DND-41 (cell line): Measurements from ENCODE around the gene GLP2R.

ENCODE experiments used
- ATAC-seq: fragments of 200-7000 bp; cut with Tn5 transposase; 3 replicates; pipeline ENCODE4 v1.9.1; 2021; ENCODE audit warnings: low read depth; ENCODE audit not compliant: insufficient read depth
- DNase-seq: peaks from one replicate; pipeline ENCODE4 v3.0.0-alpha.2; 2020
- H2AFZ ChIP-seq: 2 replicates; pipeline ENCODE4 v1.6.0; 2012; ENCODE audit warnings: low read depth, low read length
- H3K27ac ChIP-seq: 2 replicates; pipeline ENCODE4 v1.5.1; 2012; ENCODE audit warnings: low read length, inconsistent platforms
- H3K27me3 ChIP-seq: fragments of 200-600 bp; sonication (generic); 2 replicates; pipeline ENCODE4 v1.6.0; 2012; ENCODE audit warnings: low read length, mild to moderate bottlenecking, inconsistent platforms; ENCODE audit not compliant: insufficient read depth, poor library complexity
- H3K36me3 ChIP-seq: 2 replicates; pipeline ENCODE4 v1.5.1; 2012; ENCODE audit warnings: low read length, inconsistent platforms; ENCODE audit not compliant: insufficient read depth
- H3K4me1 ChIP-seq: 2 replicates; pipeline ENCODE4 v1.5.1; 2012; ENCODE audit warnings: mild to moderate bottlenecking, low read length; ENCODE audit not compliant: insufficient read depth
- H3K4me2 ChIP-seq: 2 replicates; pipeline ENCODE4 v1.6.0; 2012; ENCODE audit warnings: mild to moderate bottlenecking, moderate library complexity, low read length, inconsistent platforms; ENCODE audit not compliant: insufficient read depth
- H3K4me3 ChIP-seq, 2 experiments: fragments of 200-600 bp in 1 of 2; shearing (Covaris generic) in 1 of 2; 2 replicates each; pipeline ENCODE4 v1.5.1; 2012 to 2016; ENCODE audit warnings: inconsistent platforms in 2 of 2, low read length in 2 of 2, mild to moderate bottlenecking in 2 of 2, low read depth in 1 of 2, moderate library complexity in 1 of 2
- H3K79me2 ChIP-seq: 2 replicates; pipeline ENCODE4 v1.6.0; 2012; ENCODE audit warnings: low read length, inconsistent platforms; ENCODE audit not compliant: insufficient read depth
- H3K9ac ChIP-seq: 2 replicates; pipeline ENCODE4 v1.6.0; 2012; ENCODE audit warnings: low read depth, mild to moderate bottlenecking, inconsistent platforms, low read length, moderate library complexity
- H3K9me3 ChIP-seq: 2 replicates; pipeline ENCODE4 v1.5.1; 2012; ENCODE audit warnings: low read length, moderate library complexity, mild to moderate bottlenecking, inconsistent platforms; ENCODE audit not compliant: insufficient read depth, severe bottlenecking
- H4K20me1 ChIP-seq: 2 replicates; pipeline ENCODE4 v1.6.0; 2012; ENCODE audit warnings: low read length; ENCODE audit not compliant: insufficient read depth
- EZH2 ChIP-seq: IDR thresholded peaks from 3 replicates; pipeline ENCODE4 v1.6.1; 2012; ENCODE audit warnings: borderline replicate concordance, low read depth, mild to moderate bottlenecking, moderate library complexity, low read length, inconsistent platforms; ENCODE audit not compliant: severe bottlenecking
- TF ChIP-seq, protein P1 (sequence below): IDR thresholded peaks from 2 replicates; pipeline ENCODE4 v1.5.1; 2012; ENCODE audit warnings: borderline replicate concordance, low read length, moderate library complexity, mild to moderate bottlenecking; ENCODE audit not compliant: poor library complexity, severe bottlenecking; ENCODE audit errors: extremely low read depth

The GLP2R gene

DNA sequence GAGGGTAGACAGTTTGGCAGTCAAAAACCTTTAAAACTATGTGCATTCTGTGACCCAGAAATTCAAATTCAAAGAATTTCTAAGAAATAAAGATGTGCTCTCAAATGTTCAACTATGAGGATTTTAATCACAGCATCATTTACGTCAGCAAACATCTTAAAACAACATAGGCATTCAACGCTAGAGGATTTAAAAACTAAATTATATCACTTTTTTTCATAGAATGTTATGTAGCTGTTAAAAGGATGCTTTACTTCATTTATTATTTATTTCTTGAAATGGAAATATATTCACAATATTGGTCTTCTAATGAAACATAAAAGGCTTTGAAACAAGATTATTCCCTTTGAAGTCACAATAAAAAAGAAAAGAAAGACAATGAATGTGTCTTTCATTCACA is 3.6 kb downstream of the GLP2R start:
- Histone ChIP-seq H3K4me3 (no peak overlapping the region), H2AFZ (no peak overlapping the region), H3K4me1 (no peaks in the 10 kb centered on the region), H3K27ac (no peak overlapping the region), H3K4me2 (no peak overlapping the region), H3K9ac (no peak overlapping the region), H4K20me1 (no peaks in the 10 kb centered on the region), H3K27me3 (peaks cover 4% of the 10 kb centered on the region), H3K79me2 (no peaks in the 10 kb centered on the region), H3K9me3 (no peaks in the 10 kb centered on the region), H3K36me3 (no peaks in the 10 kb centered on the region)
- no peak for DNase-seq
- TF ChIP-seq, protein P1, sequence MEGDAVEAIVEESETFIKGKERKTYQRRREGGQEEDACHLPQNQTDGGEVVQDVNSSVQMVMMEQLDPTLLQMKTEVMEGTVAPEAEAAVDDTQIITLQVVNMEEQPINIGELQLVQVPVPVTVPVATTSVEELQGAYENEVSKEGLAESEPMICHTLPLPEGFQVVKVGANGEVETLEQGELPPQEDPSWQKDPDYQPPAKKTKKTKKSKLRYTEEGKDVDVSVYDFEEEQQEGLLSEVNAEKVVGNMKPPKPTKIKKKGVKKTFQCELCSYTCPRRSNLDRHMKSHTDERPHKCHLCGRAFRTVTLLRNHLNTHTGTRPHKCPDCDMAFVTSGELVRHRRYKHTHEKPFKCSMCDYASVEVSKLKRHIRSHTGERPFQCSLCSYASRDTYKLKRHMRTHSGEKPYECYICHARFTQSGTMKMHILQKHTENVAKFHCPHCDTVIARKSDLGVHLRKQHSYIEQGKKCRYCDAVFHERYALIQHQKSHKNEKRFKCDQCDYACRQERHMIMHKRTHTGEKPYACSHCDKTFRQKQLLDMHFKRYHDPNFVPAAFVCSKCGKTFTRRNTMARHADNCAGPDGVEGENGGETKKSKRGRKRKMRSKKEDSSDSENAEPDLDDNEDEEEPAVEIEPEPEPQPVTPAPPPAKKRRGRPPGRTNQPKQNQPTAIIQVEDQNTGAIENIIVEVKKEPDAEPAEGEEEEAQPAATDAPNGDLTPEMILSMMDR = no peak
- no peak for TF ChIP-seq EZH2
- no peak for ATAC-seq

DNA sequence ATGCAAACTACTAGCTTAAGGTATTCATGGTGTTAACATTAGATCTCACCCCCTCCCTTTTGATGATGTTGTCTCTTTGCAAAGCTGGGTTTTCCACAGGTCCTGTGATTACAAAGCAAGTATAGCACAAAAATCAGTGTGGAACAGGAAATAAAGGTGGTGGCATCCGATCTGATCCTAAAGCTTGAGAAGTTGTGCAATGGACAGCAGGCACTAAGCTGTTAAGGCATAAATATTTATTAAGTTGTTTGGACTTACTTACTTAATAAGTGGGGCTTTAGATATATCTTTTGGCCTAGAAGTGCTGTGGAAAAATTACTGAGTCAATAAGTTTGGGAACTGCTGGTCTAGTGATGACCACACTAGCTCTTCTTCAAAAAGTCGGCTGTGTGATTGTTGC is 5.0 kb downstream of the GLP2R start:
- no peak overlapping the region for H3K9ac ChIP-seq
- no peaks in the 10 kb centered on the region for H4K20me1 ChIP-seq
- no peaks in the 10 kb centered on the region for H3K79me2 ChIP-seq
- H3K9me3 ChIP-seq = no peaks in the 10 kb centered on the region
- H3K4me1 ChIP-seq = no peaks in the 10 kb centered on the region
- no peak overlapping the region for H3K27ac ChIP-seq
- no peak overlapping the region for H2AFZ ChIP-seq
- no peak for ATAC-seq
- DNase-seq = no peak
- H3K36me3 ChIP-seq = no peaks in the 10 kb centered on the region
- H3K4me3 ChIP-seq = no peak overlapping the region
- peaks cover 4% of the 10 kb centered on the region for H3K27me3 ChIP-seq
- TF ChIP-seq, protein P1 = no peak
- no peak for TF ChIP-seq EZH2
- no peak overlapping the region for H3K4me2 ChIP-seq

DNA sequence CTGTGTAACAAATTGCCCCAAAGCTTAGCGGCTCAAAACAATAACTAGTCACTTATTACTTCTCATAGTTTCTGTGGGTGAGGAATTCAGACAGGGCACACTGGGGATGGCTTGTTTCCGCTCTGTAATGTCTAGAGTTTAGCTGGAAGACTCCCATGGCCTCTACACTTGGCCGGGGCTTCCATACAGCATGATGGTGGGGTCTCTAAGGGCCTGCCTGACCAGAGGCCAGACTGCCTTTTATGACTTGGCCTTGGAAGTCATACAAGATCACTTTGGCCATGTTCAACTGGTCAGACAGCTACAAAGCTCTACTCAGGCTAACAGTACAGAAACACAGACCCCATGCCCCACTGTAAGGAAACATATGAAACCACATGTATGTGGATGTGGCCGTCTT is 8.2 kb downstream of the GLP2R start:
- TF ChIP-seq EZH2 = no peak
- TF ChIP-seq, protein P1 = no peak
- DNase-seq (no peak), ATAC-seq (no peak)
- Histone ChIP-seq H2AFZ (no peak overlapping the region), H3K4me1 (no peaks in the 10 kb centered on the region), H3K27me3 (peaks cover 6% of the 10 kb centered on the region), H3K27ac (no peak overlapping the region), H3K79me2 (no peaks in the 10 kb centered on the region), H3K4me3 (no peak overlapping the region), H4K20me1 (no peaks in the 10 kb centered on the region), H3K4me2 (no peak overlapping the region), H3K9me3 (no peaks in the 10 kb centered on the region), H3K36me3 (no peaks in the 10 kb centered on the region), H3K9ac (no peak overlapping the region)
